ENCODE measurements around the gene IFNA16.
"Not testable (repeated sequence)": the region's sequence is repeated elsewhere in the genome, so short reads cannot be mapped to it uniquely, and the experiment has no call there.

The IFNA16 gene

GRCh38 chr9:21217211-21217610, at the start of gene IFNA16:
Gene IFNA16, minus strand, starts transcription at chr9:21217311. Its CDS starts 6 bp downstream, at chr9:21217305.
- H3K4me3 Mint-ChIP-seq; H3K4me1 Mint-ChIP-seq; ATAC-seq; H3K9me3 Mint-ChIP-seq; DNase-seq; H3K27ac Mint-ChIP-seq; H3K36me3 Mint-ChIP-seq (ENCODE audit: low read depth): not testable (repeated sequence)
- H3K27me3 Mint-ChIP-seq = peaks cover 25% of the 10 kb centered on the region

GRCh38 chr9:21265421-21266189, 48.5 kb upstream of the IFNA16 start:
- H3K4me1 Mint-ChIP-seq = peaks cover 3% of the 10 kb centered on the region
- H3K27ac Mint-ChIP-seq = no peak overlapping the region
- DNase-seq = no peak
- H3K27me3 Mint-ChIP-seq = peaks cover 10% of the 10 kb centered on the region
- H3K9me3 Mint-ChIP-seq = no peaks in the 10 kb centered on the region
- H3K4me3 Mint-ChIP-seq = no peak overlapping the region
- ATAC-seq = no peak
- H3K36me3 Mint-ChIP-seq (ENCODE audit: low read depth) = no peaks in the 10 kb centered on the region

GRCh38 chr9:21255538-21256212, 38.6 kb upstream of the IFNA16 start:
- no peak overlapping the region for H3K4me3 Mint-ChIP-seq
- no peak overlapping the region for H3K27ac Mint-ChIP-seq
- peaks cover 7% of the 10 kb centered on the region for H3K27me3 Mint-ChIP-seq

GRCh38 chr9:21252721-21253547, 35.8 kb upstream of the IFNA16 start:
- peaks cover 7% of the 10 kb centered on the region for H3K27me3 Mint-ChIP-seq
- no peak for DNase-seq
- H3K4me3 Mint-ChIP-seq = no peak overlapping the region

More at GRCh38 chr9:21255538-21256212, 38.6 kb upstream of the IFNA16 start:
- DNase-seq (no peak), ATAC-seq (no peak)
- Mint-ChIP-seq H3K9me3 (no peaks in the 10 kb centered on the region), H3K36me3 (ENCODE audit: low read depth) (no peaks in the 10 kb centered on the region), H3K4me1 (peaks cover 4% of the 10 kb centered on the region)

GRCh38 chr9:21251638-21252037, 34.5 kb upstream of the IFNA16 start:
- Mint-ChIP-seq H3K4me1 (peaks cover 4% of the 10 kb centered on the region), H3K36me3 (ENCODE audit: low read depth) (no peaks in the 10 kb centered on the region), H3K27me3 (peaks cover 7% of the 10 kb centered on the region), H3K27ac (no peak overlapping the region), H3K9me3 (no peaks in the 10 kb centered on the region), H3K4me3 (no peak overlapping the region)
- DNase-seq = no peak
- ATAC-seq = no peak

More at GRCh38 chr9:21252721-21253547, 35.8 kb upstream of the IFNA16 start:
- no peaks in the 10 kb centered on the region for H3K9me3 Mint-ChIP-seq
- H3K27ac Mint-ChIP-seq = no peak overlapping the region
- peak; percentile 71 for ATAC-seq
- H3K4me1 Mint-ChIP-seq = peaks cover 4% of the 10 kb centered on the region
- H3K36me3 Mint-ChIP-seq (ENCODE audit: low read depth) = no peaks in the 10 kb centered on the region

GRCh38 chr9:21251190-21251589, 34.1 kb upstream of the IFNA16 start:
- Mint-ChIP-seq H3K4me1 (peaks cover 4% of the 10 kb centered on the region), H3K4me3 (no peak overlapping the region), H3K36me3 (ENCODE audit: low read depth) (no peaks in the 10 kb centered on the region), H3K27ac (no peak overlapping the region), H3K9me3 (no peaks in the 10 kb centered on the region), H3K27me3 (peaks cover 7% of the 10 kb centered on the region)
- DNase-seq (no peak), ATAC-seq (peak; percentile 33)

- no peak for DNase-seq
- H3K9me3 Mint-ChIP-seq = no peaks in the 10 kb centered on the region
- peaks cover 2% of the 10 kb centered on the region for H3K4me1 Mint-ChIP-seq
- ATAC-seq = no peak
- H3K27ac Mint-ChIP-seq = no peak overlapping the region
- peaks cover 8% of the 10 kb centered on the region for H3K27me3 Mint-ChIP-seq
- no peak overlapping the region for H3K4me3 Mint-ChIP-seq
- no peaks in the 10 kb centered on the region for H3K36me3 Mint-ChIP-seq (ENCODE audit: low read depth)
These were observed 27.7 kb upstream of the IFNA16 start for GRCh38 chr9:21244836-21245235.

- Mint-ChIP-seq H3K4me3 (no peak within 1 kb of the TSS), H3K36me3 (ENCODE audit: low read depth) (no peaks in the 10 kb centered on the region), H3K9me3 (no peaks in the 10 kb centered on the region), H3K27ac (no peak within 1 kb of the TSS), H3K27me3 (peaks cover 9% of the 10 kb centered on the region), H3K4me1 (peaks cover 6% of the 10 kb centered on the region)
- DNase-seq (no peak), ATAC-seq (no peak)
These were observed 22.8 kb upstream of the IFNA16 start, which contains the start of gene IFNA14 for GRCh38 chr9:21239911-21240310. Gene IFNA14, minus strand, starts transcription at chr9:21240005. Its CDS starts 70 bp downstream, at chr9:21239935.

- not testable (repeated sequence) for H3K27ac Mint-ChIP-seq; H3K4me3 Mint-ChIP-seq; H3K36me3 Mint-ChIP-seq (ENCODE audit: low read depth); H3K9me3 Mint-ChIP-seq; DNase-seq; ATAC-seq; H3K4me1 Mint-ChIP-seq; H3K27me3 Mint-ChIP-seq
These were observed 19.2 kb upstream of the IFNA16 start for GRCh38 chr9:21236360-21236714.

GRCh38 chr9:21235468-21236359, 18.6 kb upstream of the IFNA16 start:
- H3K9me3 Mint-ChIP-seq; H3K4me1 Mint-ChIP-seq; H3K27ac Mint-ChIP-seq; H3K4me3 Mint-ChIP-seq; H3K27me3 Mint-ChIP-seq; H3K36me3 Mint-ChIP-seq (ENCODE audit: low read depth): not testable (repeated sequence)
- peak; percentile 65 for ATAC-seq
- peak; percentile 10 for DNase-seq

- DNase-seq (no peak), ATAC-seq (no peak)
- no peak overlapping the region for H3K4me3 Mint-ChIP-seq
- no peaks in the 10 kb centered on the region for H3K36me3 Mint-ChIP-seq (ENCODE audit: low read depth)
- peaks cover 3% of the 10 kb centered on the region for H3K27me3 Mint-ChIP-seq
- no peaks in the 10 kb centered on the region for H3K9me3 Mint-ChIP-seq
- H3K4me1 Mint-ChIP-seq = peaks cover 4% of the 10 kb centered on the region
- H3K27ac Mint-ChIP-seq = no peak overlapping the region
These were observed 17.1 kb upstream of the IFNA16 start for GRCh38 chr9:21234153-21234687.

GRCh38 chr9:21233258-21233657, 16.1 kb upstream of the IFNA16 start:
- Mint-ChIP-seq H3K9me3 (no peaks in the 10 kb centered on the region), H3K4me3 (no peak overlapping the region), H3K4me1 (peaks cover 4% of the 10 kb centered on the region), H3K36me3 (ENCODE audit: low read depth) (no peaks in the 10 kb centered on the region), H3K27me3 (peaks cover 3% of the 10 kb centered on the region), H3K27ac (no peak overlapping the region)
- no peak for DNase-seq
- no peak for ATAC-seq

- ATAC-seq = no peak
- Mint-ChIP-seq H3K27me3 (no peaks in the 10 kb centered on the region), H3K36me3 (ENCODE audit: low read depth) (no peaks in the 10 kb centered on the region), H3K4me3 (no peak within 1 kb of the TSS), H3K27ac (no peak within 1 kb of the TSS), H3K9me3 (no peaks in the 10 kb centered on the region), H3K4me1 (no peaks in the 10 kb centered on the region)
- DNase-seq = no peak
These were observed 11.0 kb upstream of the IFNA16 start, which contains the start of gene IFNA17 for GRCh38 chr9:21228122-21228521. Gene IFNA17, minus strand, starts transcription at chr9:21228222. Its CDS starts 49 bp downstream, at chr9:21228173.

All from activated naive CD8-positive, alpha-beta T cell treated with anti-CD3 and anti-CD28 coated beads, Interleukin-2, amount 50 U/mL, for 24 hours (primary cell).